Measurements from ENCODE around the gene U2AF1L4. TPM values are rescaled to one million over a fixed set of nuclear protein-coding genes. Genes with fewer than 3 reads are reported as not detected.

Gene U2AF1L4, protein sequence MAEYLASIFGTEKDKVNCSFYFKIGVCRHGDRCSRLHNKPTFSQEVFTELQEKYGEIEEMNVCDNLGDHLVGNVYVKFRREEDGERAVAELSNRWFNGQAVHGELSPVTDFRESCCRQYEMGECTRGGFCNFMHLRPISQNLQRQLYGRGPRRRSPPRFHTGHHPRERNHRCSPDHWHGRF
- 14.9 TPM for total RNA-seq

GRCh38 chr19:35745328-35746086 is at the start of gene U2AF1L4, which contains the start of gene PSENEN:
TSS of gene U2AF1L4 (minus strand) at chr19:35745418. CDS start at chr19:35745391, 27 bp downstream.
TSS of gene PSENEN (plus strand) at chr19:35745651. CDS start at chr19:35745931, 280 bp downstream.

GRCh38 chr19:35775298-35776101 is 30.3 kb upstream of the U2AF1L4 start, which contains the start of gene ARHGAP33:
TSS of gene ARHGAP33 (plus strand) at chr19:35775564. CDS start at chr19:35775659, 95 bp downstream.

GRCh38 chr19:35757749-35758608 is 12.8 kb upstream of the U2AF1L4 start, which contains the start of gene PROSER3:
TSS of gene PROSER3 (plus strand) at chr19:35758176. CDS start at chr19:35758216, 40 bp downstream.

DNA sequence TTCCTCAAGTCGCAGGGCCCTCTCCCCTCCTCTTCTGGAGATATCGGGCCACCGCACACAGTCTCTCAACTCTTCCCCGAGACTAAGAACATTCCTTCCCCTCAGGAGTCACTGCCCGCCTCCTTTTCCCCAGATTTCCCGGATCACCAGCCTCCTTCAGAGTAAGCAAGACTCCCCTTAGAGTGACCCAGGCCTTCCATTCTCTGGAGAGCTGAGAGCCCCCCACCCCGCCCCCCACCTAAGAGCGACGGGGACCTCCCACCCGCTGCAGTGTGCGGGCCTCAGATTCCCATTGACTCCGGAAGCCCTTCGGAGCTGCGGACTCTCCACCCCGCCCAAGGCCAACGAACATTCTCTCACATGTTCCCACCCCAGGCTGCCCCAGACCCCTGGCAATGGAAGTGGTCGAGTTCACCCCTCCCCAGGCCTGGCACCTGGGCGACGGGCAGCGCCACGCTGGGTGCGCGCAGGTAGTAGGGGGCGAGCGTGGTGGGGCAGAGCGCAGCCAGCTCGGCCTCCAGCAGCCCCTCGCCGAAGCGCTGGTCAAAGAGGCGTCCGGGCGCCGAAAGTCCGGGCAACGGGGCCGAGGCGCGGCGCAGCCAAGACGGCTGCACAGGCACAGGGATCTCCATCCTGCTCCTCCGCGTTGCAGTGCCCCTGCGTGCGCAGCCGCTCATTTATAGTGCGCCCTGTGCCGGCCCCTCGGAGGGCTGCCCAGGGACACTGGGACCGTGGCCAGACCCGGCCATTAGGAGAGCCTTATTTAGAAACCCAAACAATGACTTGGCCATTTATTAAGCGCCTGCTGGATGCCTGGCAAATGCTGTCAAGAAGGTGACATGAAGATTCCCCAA is 11.4 kb upstream of the U2AF1L4 start, which contains the start of gene HSPB6:
Gene HSPB6, minus strand, starts transcription at position 653 of the 854 bp plus-strand sequence. Its CDS starts 21 bp downstream, at position 632.

GRCh38 chr19:35748106-35749020 is 3.1 kb upstream of the U2AF1L4 start, which contains the start of gene LIN37:
TSS of gene LIN37 (plus strand) at chr19:35748576. CDS start at chr19:35748725, 149 bp downstream.

GRCh38 chr19:35742121-35742724 is 3.0 kb downstream of the U2AF1L4 start, which contains the start of gene IGFLR1:
TSS of gene IGFLR1 (minus strand) at chr19:35742452. CDS start at chr19:35741180, 1,272 bp downstream.

DNA sequence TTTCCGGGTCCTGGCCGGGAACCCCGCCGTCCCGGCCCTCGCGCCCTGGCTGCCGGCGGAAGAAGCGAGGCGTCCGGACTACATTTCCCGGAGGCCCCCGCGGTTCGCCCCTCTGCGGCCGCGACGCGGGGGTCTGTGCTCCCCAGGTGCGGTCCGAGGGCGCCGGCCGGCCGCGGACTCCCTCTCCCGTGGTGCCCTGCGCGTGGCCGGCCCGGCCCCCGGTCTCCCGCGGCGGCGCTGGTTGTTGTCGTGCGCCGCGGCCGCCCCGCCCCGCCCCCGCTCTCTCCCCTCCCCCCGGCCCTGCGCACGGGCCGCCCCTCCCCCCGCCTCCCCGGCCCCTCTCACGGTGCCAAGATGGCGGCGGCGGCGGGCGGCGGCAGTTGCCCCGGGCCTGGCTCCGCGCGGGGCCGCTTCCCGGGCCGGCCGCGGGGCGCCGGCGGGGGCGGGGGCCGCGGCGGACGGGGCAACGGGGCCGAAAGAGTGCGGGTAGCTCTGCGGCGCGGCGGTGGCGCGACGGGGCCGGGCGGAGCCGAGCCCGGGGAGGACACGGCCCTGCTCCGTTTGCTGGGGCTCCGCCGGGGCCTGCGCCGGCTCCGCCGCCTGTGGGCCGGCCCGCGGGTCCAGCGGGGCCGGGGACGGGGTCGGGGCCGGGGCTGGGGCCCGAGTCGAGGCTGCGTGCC is 27.4 kb downstream of the U2AF1L4 start, which contains the start of gene KMT2B:
Gene KMT2B, plus strand, starts transcription at position 339 of the 680 bp plus-strand sequence. Its CDS starts 16 bp downstream, at position 355.

GRCh38 chr19:35704218-35704617 is 41.0 kb downstream of the U2AF1L4 start, which contains the start of gene ZBTB32:
TSS of gene ZBTB32 (plus strand) at chr19:35704558. CDS start at chr19:35714627, 10,069 bp downstream.

Other genes starting within 250 kb of the U2AF1L4 start
- gene DMKN, start 231.8 kb downstream of the U2AF1L4 start, total RNA-seq: 47.1 TPM
- gene SBSN, start 217.1 kb downstream of the U2AF1L4 start, total RNA-seq: not detected
- gene GAPDHS, start 212.0 kb downstream of the U2AF1L4 start, total RNA-seq: not detected
- 74.1 TPM for gene TMEM147, start 199.8 kb downstream of the U2AF1L4 start, total RNA-seq
- 0.41 TPM for gene ATP4A, start 181.8 kb downstream of the U2AF1L4 start, total RNA-seq
- not detected for gene PMIS2, start 159.2 kb downstream of the U2AF1L4 start, total RNA-seq
- gene HAUS5, start 132.7 kb downstream of the U2AF1L4 start, total RNA-seq: 14.3 TPM
- 40.6 TPM for gene RBM42, start 116.4 kb downstream of the U2AF1L4 start, total RNA-seq
- 0.47 TPM for gene ETV2, start 103.7 kb downstream of the U2AF1L4 start, total RNA-seq
- gene COX6B1, start 97.1 kb downstream of the U2AF1L4 start, total RNA-seq: 303 TPM
- 20.4 TPM for gene UPK1A, start 78.9 kb downstream of the U2AF1L4 start, total RNA-seq
- not detected for gene ZBTB32, start 40.9 kb downstream of the U2AF1L4 start, total RNA-seq
- gene KMT2B, start 27.4 kb downstream of the U2AF1L4 start, total RNA-seq: 28.0 TPM
- 4.5 TPM for gene IGFLR1, start 3.0 kb downstream of the U2AF1L4 start, total RNA-seq
- 22.9 TPM for gene PSENEN, start 233 bp upstream of the U2AF1L4 start, total RNA-seq
- gene LIN37, start 3.2 kb upstream of the U2AF1L4 start, total RNA-seq: 11.3 TPM
- gene HSPB6, start 11.6 kb upstream of the U2AF1L4 start, total RNA-seq: 51.6 TPM
- 15.9 TPM for gene PROSER3, start 12.8 kb upstream of the U2AF1L4 start, total RNA-seq
- gene ARHGAP33, start 30.1 kb upstream of the U2AF1L4 start, total RNA-seq: 27.4 TPM
- gene PRODH2, start 67.4 kb upstream of the U2AF1L4 start, total RNA-seq: 14.4 TPM
- gene NPHS1, start 107.1 kb upstream of the U2AF1L4 start, total RNA-seq: 32.8 TPM
- gene KIRREL2, start 111.5 kb upstream of the U2AF1L4 start, total RNA-seq: 3.9 TPM
- 10.3 TPM for gene APLP1, start 123.2 kb upstream of the U2AF1L4 start, total RNA-seq
- 12.7 TPM for gene NFKBID, start 155.1 kb upstream of the U2AF1L4 start, total RNA-seq
- gene HCST, start 157.1 kb upstream of the U2AF1L4 start, total RNA-seq: 6.9 TPM
- 24.3 TPM for gene TYROBP, start 162.9 kb upstream of the U2AF1L4 start, total RNA-seq
- gene LRFN3, start 191.0 kb upstream of the U2AF1L4 start, total RNA-seq: 9.9 TPM
- 15.9 TPM for gene SDHAF1, start 249.8 kb upstream of the U2AF1L4 start, total RNA-seq